HepG2 (cell line): Measurements from ENCODE around the gene MAD2L2. TPM values are rescaled to one million over a fixed set of nuclear protein-coding genes. Genes with fewer than 3 reads are reported as not detected.

ENCODE experiments used
- GPN1 ChIP-seq: sonication (generic); formaldehyde crosslinking; IDR thresholded peaks from 2 replicates; pipeline ENCODE4 v1.5.1; 2020; ENCODE audit warnings: missing genetic modification reagents, borderline replicate concordance
- HINFP ChIP-seq: sonication (generic); formaldehyde crosslinking; IDR thresholded peaks from 2 replicates; pipeline ENCODE4 v1.4.0; 2020; ENCODE audit warnings: low read depth, mild to moderate bottlenecking, missing genetic modification reagents
- KDM1A ChIP-seq: IDR thresholded peaks from 2 replicates; pipeline ENCODE4 v1.6.1; 2016; ENCODE audit warnings: missing compliant biosample characterization
- MED13 ChIP-seq: sonication (generic); formaldehyde crosslinking; IDR thresholded peaks from 2 replicates; pipeline ENCODE4 v1.5.0; 2020; ENCODE audit warnings: missing genetic modification reagents
- NFE2 ChIP-seq: sonication (generic); formaldehyde crosslinking; IDR thresholded peaks from 2 replicates; pipeline ENCODE4 v1.4.0; 2020; ENCODE audit warnings: missing genetic modification reagents
- POGZ ChIP-seq: sonication (generic); formaldehyde crosslinking; IDR thresholded peaks from 2 replicates; pipeline ENCODE4 v1.4.0; 2020; ENCODE audit warnings: mild to moderate bottlenecking, missing genetic modification reagents
- PRMT3 ChIP-seq: sonication (generic); formaldehyde crosslinking; IDR thresholded peaks from 2 replicates; pipeline ENCODE4 v1.8.1; 2022; ENCODE audit warnings: low read depth, mild to moderate bottlenecking, moderate library complexity, missing genetic modification reagents, borderline replicate concordance
- PTBP1 ChIP-seq: fragments of 200-400 bp; formaldehyde crosslinking; IDR thresholded peaks from 2 replicates; pipeline ENCODE4 v1.6.1; 2018; ENCODE audit warnings: low read length, low read depth; ENCODE audit not compliant: poor library complexity, severe bottlenecking
- SNRNP70 ChIP-seq: fragments of 200-400 bp; formaldehyde crosslinking; IDR thresholded peaks from 2 replicates; pipeline ENCODE4 v1.6.1; 2017; ENCODE audit warnings: mild to moderate bottlenecking, low read depth, low read length, moderate library complexity
- TEAD2 ChIP-seq: sonication (generic); formaldehyde crosslinking; IDR thresholded peaks from 2 replicates; pipeline ENCODE4 v1.9.0; 2021; ENCODE audit warnings: missing genetic modification reagents
- THAP8 ChIP-seq: sonication (generic); formaldehyde crosslinking; IDR thresholded peaks from 2 replicates; pipeline ENCODE4 v1.5.1; 2020; ENCODE audit warnings: missing genetic modification reagents, mild to moderate bottlenecking, borderline replicate concordance
- ZBTB10 ChIP-seq: sonication (generic); formaldehyde crosslinking; IDR thresholded peaks from 2 replicates; pipeline ENCODE4 v1.4.0; 2020; ENCODE audit warnings: missing genetic modification reagents, borderline replicate concordance
- ZBTB39 ChIP-seq: sonication (generic); formaldehyde crosslinking; IDR thresholded peaks from 2 replicates; pipeline ENCODE4 v1.5.0; 2020; ENCODE audit warnings: missing genetic modification reagents
- ZBTB46 ChIP-seq: sonication (generic); formaldehyde crosslinking; IDR thresholded peaks from 2 replicates; pipeline ENCODE4 v1.4.0; 2020; ENCODE audit warnings: mild to moderate bottlenecking, missing genetic modification reagents, borderline replicate concordance
- ZNF205 ChIP-seq: IDR thresholded peaks from 2 replicates; pipeline ENCODE4 v1.6.1; 2018; ENCODE audit warnings: missing biosample characterization, missing genetic modification reagents
- ZNF362 ChIP-seq: sonication (generic); formaldehyde crosslinking; IDR thresholded peaks from 2 replicates; pipeline ENCODE4 v1.4.0; 2020; ENCODE audit warnings: missing genetic modification reagents, mild to moderate bottlenecking, borderline replicate concordance
- ZNF746 ChIP-seq: sonication (generic); formaldehyde crosslinking; IDR thresholded peaks from 2 replicates; pipeline ENCODE4 v1.8.0; 2022; ENCODE audit warnings: mild to moderate bottlenecking, missing genetic modification reagents
- ZNF879 ChIP-seq: sonication (generic); formaldehyde crosslinking; IDR thresholded peaks from 2 replicates; pipeline ENCODE4 v1.8.1; 2023; ENCODE audit warnings: missing genetic modification reagents
- polyA plus RNA-seq, 8 experiments: library from polyadenylated mRNA; depleted of rRNA in 3 of 8; stranded (reverse) in 7 of 8; unstranded in 1 of 8; fragments of >200 nt; fragmentation: Illumina TruSeq in 4 of 8; extraction: Trizol in 4 of 8; gene quantifications; 2 replicates each; pipeline versions ENCODE4 v1.2.1 to v1.2.3, GENCODE V29; 2011 to 2016; ENCODE audit warnings: low read depth in 4 of 8, missing spikeins in 1 of 8, mixed read lengths in 1 of 8; ENCODE audit not compliant: insufficient read depth in 1 of 8
- total RNA-seq, 5 experiments: library from RNA; depleted of rRNA; stranded (reverse); fragments of >200 nt; fragmentation: Illumina TruSeq; extraction: Trizol; gene quantifications; 2 replicates each; pipeline ENCODE4 v1.2.3, GENCODE V29; 2016; ENCODE audit warnings: low read depth in 1 of 5

The MAD2L2 gene
- total and polyA plus RNA-seq, 2 of the 13 experiments (the other 11 are each of a cell fraction or from before 2014, with no cell fraction given): 51.8 to 53.8 TPM

GRCh38 chr1:11654137-11654938 is 26.6 kb downstream of the MAD2L2 start, which contains the start of the genes FBXO2 and FBXO44 (continued):
- TF ChIP-seq PTBP1: no peak
- no peak for TF ChIP-seq GPN1 (CRISPR knock-in tag)
- TF ChIP-seq NFE2 (CRISPR knock-in tag): no peak
- TF ChIP-seq MED13 (CRISPR knock-in tag): no peak
- no peak for TF ChIP-seq ZNF879 (CRISPR knock-in tag)
- no peak for TF ChIP-seq ZBTB39 (CRISPR knock-in tag)
- peak; percentile 43; the same call in 1 of the 2 replicates for TF ChIP-seq ZNF362 (CRISPR knock-in tag)
- TF ChIP-seq HINFP (CRISPR knock-in tag): no peak
- no peak for TF ChIP-seq ZBTB46 (CRISPR knock-in tag)
- TF ChIP-seq ZNF205 (CRISPR knock-in tag): no peak
- TF ChIP-seq ZBTB10 (CRISPR knock-in tag): no peak
- 0 out of 2 replicates have a peak, but pooled peaks have one; percentile 41 for TF ChIP-seq ZNF746 (CRISPR knock-in tag)
- TF ChIP-seq PRMT3: no peak
- no peak; the same call in 1 of the 2 replicates for TF ChIP-seq THAP8 (CRISPR knock-in tag)
- TF ChIP-seq SNRNP70: no peak
- TF ChIP-seq POGZ (CRISPR knock-in tag): no peak
- TF ChIP-seq TEAD2: no peak
- TF ChIP-seq KDM1A (CRISPR knock-in tag): no peak
